ENCODE results near the gene CPPED1. TPM values are rescaled to one million over a fixed set of nuclear protein-coding genes. Genes with fewer than 3 reads are reported as not detected.

Gene CPPED1
- total RNA-seq, 1 donor from 2014 or later, result 9.7 TPM

- no peaks in the 10 kb centered on the region for H3K9me3 ChIP-seq (ENCODE audit: low read depth)
- H3K9ac ChIP-seq, result no peak overlapping the region
- no peak overlapping the region for H3K4me2 ChIP-seq
- DNase-seq (ENCODE audit: low spot score), result peak; percentile 16
- H3K4me1 ChIP-seq, result no peaks in the 10 kb centered on the region
- H3F3A ChIP-seq (ENCODE audit: low read depth), result no peaks in the 10 kb centered on the region
- H3K36me3 ChIP-seq, result no peaks in the 10 kb centered on the region
- H3K27me3 ChIP-seq, result no peaks in the 10 kb centered on the region
- H3K27ac ChIP-seq, result no peak overlapping the region
- no peaks in the 10 kb centered on the region for H3K27me3 Mint-ChIP-seq (ENCODE audit: insufficient read depth, low read depth)
- H3K4me1 Mint-ChIP-seq, result peaks cover 2% of the 10 kb centered on the region
- H2AFZ ChIP-seq (replicated peaks), result peak overlapping the region; percentile 8
- no peaks in the 10 kb centered on the region for H3K79me2 ChIP-seq (ENCODE audit: low read depth)
- H3K9me3 Mint-ChIP-seq, result peaks cover 5% of the 10 kb centered on the region
- no peaks in the 10 kb centered on the region for H3K36me3 Mint-ChIP-seq
- TF ChIP-seq EZH2 (IDR thresholded peaks at IDR 0.05), result no peak
- no peak for TF ChIP-seq CTCF (IDR thresholded peaks at IDR 0.05)
- no peak for TF ChIP-seq EZH2phosphoT487 (IDR thresholded peaks at IDR 0.05)
- peak overlapping the region; percentile 78 for H3K27ac Mint-ChIP-seq
- H3K4me3 ChIP-seq, result no peak overlapping the region
- H4K20me1 ChIP-seq (ENCODE audit: low read depth), result no peaks in the 10 kb centered on the region
- no peak overlapping the region for H3K4me3 Mint-ChIP-seq
Observed at GRCh38 chr16:12833926-12834325, 30.2 kb upstream of the CPPED1 start.

GRCh38 chr16:12829096-12829888 is 25.6 kb upstream of the CPPED1 start:
- H3K36me3 Mint-ChIP-seq, result no peaks in the 10 kb centered on the region
- Histone ChIP-seq H3K9me3 (ENCODE audit: low read depth) (no peaks in the 10 kb centered on the region), H3K9ac (no peak overlapping the region), H4K20me1 (ENCODE audit: low read depth) (no peaks in the 10 kb centered on the region), H3K36me3 (no peaks in the 10 kb centered on the region), H3K27ac (no peak overlapping the region), H2AFZ (replicated peaks) (no peak overlapping the region), H3K27me3 (no peaks in the 10 kb centered on the region), H3K4me2 (no peak overlapping the region), H3K4me1 (no peaks in the 10 kb centered on the region), H3K4me3 (no peak overlapping the region), H3K79me2 (ENCODE audit: low read depth) (no peaks in the 10 kb centered on the region), H3F3A (ENCODE audit: low read depth) (no peaks in the 10 kb centered on the region)
- peaks cover 2% of the 10 kb centered on the region for H3K4me1 Mint-ChIP-seq
- H3K27ac Mint-ChIP-seq, result no peak overlapping the region
- no peaks in the 10 kb centered on the region for H3K9me3 Mint-ChIP-seq
- H3K27me3 Mint-ChIP-seq (ENCODE audit: insufficient read depth, low read depth), result no peaks in the 10 kb centered on the region
- no peak for DNase-seq (ENCODE audit: low spot score)
- TF ChIP-seq EZH2phosphoT487 (IDR thresholded peaks at IDR 0.05) (no peak), EZH2 (IDR thresholded peaks at IDR 0.05) (no peak), CTCF (IDR thresholded peaks at IDR 0.05) (no peak)
- no peak overlapping the region for H3K4me3 Mint-ChIP-seq

- no peaks in the 10 kb centered on the region for H3K4me1 Mint-ChIP-seq
- Histone ChIP-seq H3K36me3 (no peaks in the 10 kb centered on the region), H3K4me3 (no peak overlapping the region)
Observed at GRCh38 chr16:12828206-12828605, 24.5 kb upstream of the CPPED1 start.

More at GRCh38 chr16:12828206-12828605, 24.5 kb upstream of the CPPED1 start:
- H3K36me3 Mint-ChIP-seq, result no peaks in the 10 kb centered on the region
- no peaks in the 10 kb centered on the region for H3K27me3 ChIP-seq
- H3K4me1 ChIP-seq, result no peaks in the 10 kb centered on the region
- no peak overlapping the region for H3K27ac ChIP-seq
- no peaks in the 10 kb centered on the region for H3K27me3 Mint-ChIP-seq (ENCODE audit: insufficient read depth, low read depth)
- no peaks in the 10 kb centered on the region for H3K9me3 Mint-ChIP-seq
- H2AFZ ChIP-seq (replicated peaks), result no peak overlapping the region
- no peaks in the 10 kb centered on the region for H3F3A ChIP-seq (ENCODE audit: low read depth)
- H3K4me3 Mint-ChIP-seq, result no peak overlapping the region
- H3K9me3 ChIP-seq (ENCODE audit: low read depth), result no peaks in the 10 kb centered on the region
- no peaks in the 10 kb centered on the region for H4K20me1 ChIP-seq (ENCODE audit: low read depth)
- no peak overlapping the region for H3K9ac ChIP-seq
- no peak for TF ChIP-seq CTCF (IDR thresholded peaks at IDR 0.05)
- TF ChIP-seq EZH2phosphoT487 (IDR thresholded peaks at IDR 0.05), result no peak
- no peak for TF ChIP-seq EZH2 (IDR thresholded peaks at IDR 0.05)
- H3K79me2 ChIP-seq (ENCODE audit: low read depth), result no peaks in the 10 kb centered on the region
- no peak for DNase-seq (ENCODE audit: low spot score)
- H3K27ac Mint-ChIP-seq, result no peak overlapping the region
- no peak overlapping the region for H3K4me2 ChIP-seq
